GM21619 (cell line): ENCODE measurements around the gene MGAT4A.

Experiments
- ATAC-seq: cut with Tn5 transposase; IDR thresholded peaks from one replicate; pipeline ENCODE4 v1.9.1; 2021; ENCODE audit not compliant: unreplicated experiment

MGAT4A gene

GRCh38 chr2:98577313-98577712 lies 153.6 kb downstream of the MGAT4A start:
- ATAC-seq: no peak

- ATAC-seq: no peak
Observed at GRCh38 chr2:98576666-98577312, 154.1 kb downstream of the MGAT4A start.

GRCh38 chr2:98573426-98573825 lies 157.5 kb downstream of the MGAT4A start:
- ATAC-seq: no peak

DNA sequence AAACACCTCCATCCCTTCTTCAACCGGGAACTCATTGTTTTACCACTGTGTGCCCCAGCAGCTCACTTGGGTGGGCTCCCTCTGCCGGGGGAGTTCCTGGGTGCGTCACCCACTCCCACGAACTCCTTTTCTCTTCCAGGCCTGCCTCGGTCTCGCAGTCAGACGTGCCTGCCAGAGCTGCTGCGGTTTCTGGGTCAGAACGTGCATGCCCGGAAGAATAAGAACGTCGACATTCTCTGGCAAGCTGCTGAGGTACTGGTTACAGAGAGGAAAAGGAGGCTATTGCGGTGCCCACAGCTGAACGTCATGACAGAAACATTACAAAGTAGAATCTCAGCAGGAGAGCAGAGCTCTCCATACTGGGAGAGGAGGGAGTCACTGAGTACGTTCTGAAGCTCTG lies 158.3 kb downstream of the MGAT4A start:
- ATAC-seq: no peak

GRCh38 chr2:98572211-98572610 lies 158.7 kb downstream of the MGAT4A start:
- no peak for ATAC-seq

- ATAC-seq: no peak
Observed at GRCh38 chr2:98571796-98572195, 159.1 kb downstream of the MGAT4A start.

DNA sequence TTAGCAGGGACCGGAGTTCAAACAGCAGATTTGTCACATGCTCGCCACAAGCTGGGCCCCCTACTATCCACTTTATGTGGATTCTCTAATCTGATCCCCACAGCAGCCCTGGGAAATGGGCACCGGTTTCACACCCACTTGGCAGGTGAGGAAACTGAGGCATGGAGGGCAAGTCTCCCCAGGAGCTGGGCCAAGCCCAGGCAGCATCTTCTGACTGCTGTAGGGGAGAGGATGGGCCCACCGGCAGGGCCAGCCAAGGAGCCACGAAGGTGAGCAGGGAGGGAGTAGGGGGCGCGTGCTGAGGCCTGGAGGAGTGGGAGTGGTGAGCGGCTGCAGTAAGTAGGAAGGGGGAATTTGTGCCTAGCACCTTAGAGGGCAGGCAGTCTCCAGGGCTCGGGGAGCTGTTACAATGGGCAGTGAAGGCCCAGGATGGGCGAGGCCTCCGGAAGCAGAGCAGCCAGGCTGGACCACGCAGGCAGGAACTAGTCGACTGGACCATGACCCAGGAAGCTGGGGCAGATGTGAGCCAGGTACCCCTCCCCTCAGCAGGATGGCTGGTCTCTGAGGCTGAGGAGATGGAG lies 159.7 kb downstream of the MGAT4A start:
- no peak for ATAC-seq

DNA sequence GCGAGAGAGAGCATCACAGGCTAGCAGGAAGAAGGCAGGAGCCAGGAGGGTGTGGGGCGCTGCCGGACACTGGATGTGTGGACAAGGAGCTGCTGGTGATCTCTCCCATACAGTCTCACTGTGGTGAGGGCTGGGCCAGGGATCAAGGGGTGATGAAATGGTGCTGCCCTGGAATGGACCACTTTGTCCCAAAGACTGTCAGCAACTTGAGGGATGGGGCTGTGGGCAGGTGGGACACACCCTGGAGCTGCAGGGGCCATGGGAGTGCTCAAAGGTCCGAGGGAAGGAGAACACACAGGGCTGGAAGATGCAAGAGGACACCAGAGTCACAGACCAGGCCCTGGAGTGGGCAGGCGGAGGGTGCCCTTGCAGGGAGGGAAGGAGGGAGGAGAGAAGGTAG lies 160.6 kb downstream of the MGAT4A start:
- ATAC-seq: no peak

- no peak for ATAC-seq
Observed at GRCh38 chr2:98569915-98570314, 161.0 kb downstream of the MGAT4A start.

DNA sequence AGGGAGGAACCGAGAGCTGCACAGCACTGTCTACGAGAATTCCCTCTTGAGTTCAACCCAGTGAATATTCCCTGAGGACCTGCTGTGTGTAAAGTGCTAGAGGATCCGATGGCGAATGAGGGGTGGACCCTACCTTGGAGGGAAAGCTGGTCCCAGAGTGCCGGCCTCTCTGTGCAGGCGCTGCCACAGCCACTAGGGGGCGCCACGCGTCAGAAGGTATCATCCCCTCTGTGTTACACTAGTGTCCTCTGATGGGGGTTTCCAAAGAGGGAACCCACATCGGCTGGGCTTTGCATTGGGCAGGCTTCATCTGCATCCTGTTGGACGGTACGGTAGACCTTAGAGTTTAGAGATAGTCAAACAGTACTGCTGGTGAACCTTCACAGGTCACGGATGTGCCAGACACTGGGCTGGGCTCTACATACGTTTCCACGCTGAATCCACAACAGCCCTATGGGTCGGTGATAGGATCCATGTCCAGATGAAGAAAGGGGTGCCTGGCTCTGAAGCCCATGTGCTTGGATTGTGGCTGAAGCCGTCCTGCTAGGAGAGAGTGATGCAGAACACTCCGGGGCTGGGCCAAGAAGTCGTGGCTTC lies 161.6 kb downstream of the MGAT4A start:
- no peak for ATAC-seq
